HG02798 (cell line): Measurements from ENCODE around the gene CGGBP1.

Experiments used
- ATAC-seq: cut with Tn5 transposase; IDR thresholded peaks from one replicate; pipeline ENCODE4 v1.9.1; 2021; ENCODE audit warnings: mild to moderate bottlenecking; ENCODE audit not compliant: unreplicated experiment, poor library complexity

The CGGBP1 gene, protein sequence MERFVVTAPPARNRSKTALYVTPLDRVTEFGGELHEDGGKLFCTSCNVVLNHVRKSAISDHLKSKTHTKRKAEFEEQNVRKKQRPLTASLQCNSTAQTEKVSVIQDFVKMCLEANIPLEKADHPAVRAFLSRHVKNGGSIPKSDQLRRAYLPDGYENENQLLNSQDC

DNA sequence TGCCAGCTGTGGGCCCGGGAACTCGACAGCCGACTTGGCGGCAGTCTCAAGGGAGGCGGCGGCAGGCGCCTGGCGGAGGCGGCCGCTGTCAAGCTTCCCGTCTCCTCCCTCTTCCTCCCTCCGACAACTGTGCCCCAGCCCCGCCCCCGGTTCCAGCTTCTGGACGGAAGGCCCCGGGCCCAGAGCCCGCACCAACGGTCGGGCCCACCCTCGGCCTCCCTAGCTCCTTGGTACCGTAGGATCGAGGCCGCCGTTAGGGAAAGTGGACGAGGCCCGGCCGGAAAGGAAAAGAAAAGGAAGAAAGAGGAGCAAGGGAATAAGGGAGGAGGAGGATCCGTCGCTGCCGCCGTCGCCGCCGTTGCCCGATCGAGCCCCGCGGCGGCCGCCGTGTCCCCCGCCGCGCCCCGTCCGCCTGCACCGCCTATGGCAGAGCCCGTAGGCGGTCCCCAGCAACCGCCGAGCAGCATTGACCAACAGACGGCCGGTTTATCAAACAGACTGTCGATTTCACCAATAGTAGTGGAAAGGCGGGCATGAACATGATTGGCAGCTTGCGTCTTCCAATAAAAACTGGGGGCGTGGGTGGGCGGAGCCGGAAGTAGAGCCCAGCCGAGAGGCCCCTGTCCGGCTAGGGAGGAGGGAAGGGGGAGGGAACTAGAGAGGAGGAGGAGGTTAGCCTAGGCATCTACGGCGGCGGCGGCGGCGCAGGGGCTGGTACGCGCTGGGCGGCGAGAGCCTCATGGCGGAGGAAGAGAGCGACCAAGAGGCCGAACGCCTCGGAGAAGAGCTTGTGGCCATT is at the start of gene CGGBP1, which contains the start of gene ZNF654:
TSS of gene CGGBP1 (minus strand) at position 425 of the 799 bp plus-strand sequence. CDS start 3,029 bp downstream, outside the sequence.
TSS of gene ZNF654 (plus strand) at position 675 of the 799 bp plus-strand sequence. CDS start at position 740, 65 bp downstream.
- peak; percentile 94 for ATAC-seq

DNA sequence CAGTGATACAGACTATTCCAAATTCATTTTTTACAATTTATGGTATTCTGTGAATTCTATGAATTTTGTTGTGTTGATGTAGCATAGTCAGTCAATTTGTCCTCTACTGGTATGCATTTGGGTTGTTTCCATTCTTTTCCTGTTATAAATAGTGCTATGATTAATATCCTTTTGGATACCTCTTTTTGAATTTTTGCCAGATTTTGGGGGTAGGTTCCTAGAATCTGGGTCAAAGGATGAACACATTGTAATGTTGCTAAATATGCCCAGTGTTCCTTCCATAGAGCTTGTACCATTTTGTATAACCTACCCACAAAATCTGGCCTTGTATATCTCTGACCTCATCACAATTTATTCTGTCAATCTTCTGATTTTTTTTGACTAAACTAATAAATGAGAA is 46.5 kb upstream of the CGGBP1 start:
- no peak for ATAC-seq

DNA sequence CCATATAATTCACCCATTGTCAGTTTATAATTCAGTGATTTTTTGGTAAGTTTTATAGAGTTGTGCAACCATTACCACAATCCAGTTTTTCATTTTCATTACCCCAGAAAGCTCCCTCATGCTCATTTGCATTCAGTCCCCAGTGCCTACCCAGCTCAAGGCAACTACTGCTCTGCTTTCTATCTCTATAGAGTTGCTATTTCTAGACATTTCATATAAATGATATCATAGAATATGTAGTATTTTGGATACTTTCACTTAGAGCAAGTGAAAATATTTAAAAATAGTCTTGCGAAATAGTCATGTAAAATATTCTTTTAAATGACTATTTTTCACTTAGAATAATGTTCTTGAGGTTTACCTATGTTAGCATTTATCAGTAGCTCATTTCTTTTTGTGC is 42.3 kb upstream of the CGGBP1 start:
- peak; percentile 76 for ATAC-seq

DNA sequence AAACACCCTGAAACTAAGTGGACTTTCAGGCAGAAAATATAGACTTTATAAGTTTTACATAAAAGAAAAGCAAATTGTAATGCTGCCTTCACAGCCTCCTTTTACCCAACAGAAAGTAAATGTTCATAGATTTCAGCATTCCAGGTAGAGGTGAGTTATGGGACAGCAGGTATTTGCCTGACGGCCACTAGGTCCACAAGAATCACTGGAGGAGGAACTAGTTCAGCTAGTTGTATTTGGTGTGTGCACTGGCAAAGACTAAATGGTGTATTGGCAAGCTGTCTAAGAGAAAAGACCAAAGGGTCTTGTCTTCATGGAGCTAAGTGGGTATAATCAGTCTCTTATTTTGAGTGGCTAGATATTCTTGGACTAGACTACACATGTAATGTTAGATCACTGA is 34.5 kb upstream of the CGGBP1 start:
- ATAC-seq = no peak

DNA sequence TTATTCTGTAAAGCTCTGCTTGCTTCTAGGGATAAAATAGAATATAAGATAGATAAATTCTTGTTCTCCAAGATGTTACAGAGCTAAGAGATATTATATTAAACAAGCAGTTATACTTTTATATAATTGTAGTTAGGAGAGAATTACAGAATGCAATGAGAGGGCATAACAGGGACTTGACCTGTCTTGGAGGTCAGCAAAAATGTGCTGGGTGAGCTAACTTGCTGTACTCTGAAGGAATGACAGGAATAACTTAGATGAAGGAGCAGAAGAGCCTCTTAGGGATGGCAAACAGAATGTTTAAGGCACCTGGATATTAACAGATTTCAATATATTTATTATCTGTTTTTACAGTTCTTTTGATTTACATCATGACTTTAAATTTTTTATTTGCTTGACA is 33.5 kb upstream of the CGGBP1 start:
- no peak for ATAC-seq

DNA sequence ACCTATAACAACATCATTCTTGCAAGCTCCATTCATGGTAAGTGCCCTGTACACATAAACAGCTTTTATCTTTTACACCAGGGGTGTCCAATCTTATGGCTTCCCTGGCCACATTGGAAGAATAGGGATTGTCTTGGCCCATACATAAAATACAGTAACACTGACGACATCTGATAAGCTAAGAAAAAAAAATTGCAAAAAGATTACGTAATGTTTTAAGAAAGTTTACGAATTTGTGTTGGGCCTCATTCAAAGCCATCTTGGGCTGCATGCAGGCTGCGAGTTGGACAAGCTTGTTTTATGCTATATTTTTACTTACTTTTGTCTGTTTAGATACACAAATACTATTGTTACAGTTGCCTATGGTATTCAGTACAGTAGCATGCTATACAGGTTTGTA is 31.9 kb upstream of the CGGBP1 start:
- no peak for ATAC-seq

DNA sequence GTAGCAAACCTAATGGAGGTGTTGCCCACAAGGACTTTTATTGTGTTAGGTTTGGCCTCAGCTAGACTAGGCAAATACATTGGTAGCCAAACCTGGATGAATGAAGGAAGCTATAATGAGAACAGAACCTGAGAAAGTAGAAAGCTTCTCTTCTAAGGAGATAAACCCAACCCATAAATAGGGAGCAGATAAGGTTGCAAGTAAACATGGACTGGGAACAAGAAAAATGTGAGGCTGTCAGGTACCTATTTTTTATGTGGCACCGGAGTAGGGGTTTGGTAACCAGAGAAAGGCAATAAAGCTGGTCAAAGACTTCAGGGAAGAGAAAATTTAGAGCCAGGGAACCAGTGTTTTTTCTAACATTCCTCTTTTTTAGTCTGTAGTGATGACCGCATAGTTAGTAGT is 25.3 kb upstream of the CGGBP1 start:
- ATAC-seq = no peak

DNA sequence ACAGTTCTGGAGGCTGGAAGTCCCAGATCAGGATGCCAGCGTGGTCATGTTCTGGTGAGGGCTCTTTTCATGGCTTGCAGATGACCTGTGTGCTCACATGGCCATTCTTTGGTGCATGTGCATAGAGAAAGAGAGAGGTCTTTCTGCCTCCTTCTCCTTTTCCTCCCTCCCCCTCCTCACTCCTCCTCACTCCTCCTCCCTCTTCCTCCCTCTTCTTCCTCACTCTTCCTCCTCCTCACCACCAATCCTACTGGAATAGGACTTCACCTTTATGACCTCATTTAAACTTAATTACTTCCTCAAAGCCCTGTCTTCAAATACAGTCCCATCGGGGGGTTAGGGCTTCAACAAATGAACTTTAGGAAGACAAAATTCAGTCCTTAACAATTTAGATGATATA is 24.0 kb upstream of the CGGBP1 start:
- no peak for ATAC-seq

DNA sequence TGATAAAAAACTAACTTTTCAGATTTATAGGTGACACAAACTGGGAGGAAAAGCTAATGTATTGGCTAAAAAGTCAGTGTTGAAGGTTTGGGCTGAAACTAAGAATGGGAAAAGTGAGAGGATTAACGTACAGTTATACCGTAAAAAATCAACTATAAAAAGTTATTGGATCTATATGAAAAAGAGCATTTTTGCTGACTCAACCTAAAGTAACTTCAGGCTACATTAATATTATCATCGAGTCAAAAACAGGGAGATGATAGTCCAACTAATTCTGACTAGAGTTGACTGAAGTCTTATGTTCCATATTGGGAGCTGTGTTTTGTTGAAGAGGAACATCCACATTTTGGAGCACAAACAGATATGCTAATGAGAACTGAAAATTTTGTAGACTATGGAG is 20.1 kb upstream of the CGGBP1 start:
- ATAC-seq = no peak

DNA sequence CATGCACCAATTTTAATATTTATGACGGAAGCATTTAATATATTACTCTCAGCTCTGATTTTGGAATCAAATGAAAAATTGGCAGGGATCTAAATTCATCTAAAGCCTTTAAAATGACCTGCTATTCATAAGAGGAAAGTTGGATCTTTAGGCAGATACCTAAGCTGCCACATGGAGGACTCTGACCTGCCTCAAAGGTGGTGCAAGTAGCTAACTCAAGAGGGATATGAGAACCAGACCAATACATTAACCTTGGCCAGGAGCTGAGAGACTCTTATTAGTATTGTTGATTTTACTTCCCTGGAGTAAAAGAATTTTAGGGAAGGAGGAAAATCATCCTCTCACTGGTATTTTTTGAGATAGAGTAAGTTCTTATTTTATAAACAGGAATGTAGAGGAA is 17.9 kb upstream of the CGGBP1 start:
- no peak for ATAC-seq

DNA sequence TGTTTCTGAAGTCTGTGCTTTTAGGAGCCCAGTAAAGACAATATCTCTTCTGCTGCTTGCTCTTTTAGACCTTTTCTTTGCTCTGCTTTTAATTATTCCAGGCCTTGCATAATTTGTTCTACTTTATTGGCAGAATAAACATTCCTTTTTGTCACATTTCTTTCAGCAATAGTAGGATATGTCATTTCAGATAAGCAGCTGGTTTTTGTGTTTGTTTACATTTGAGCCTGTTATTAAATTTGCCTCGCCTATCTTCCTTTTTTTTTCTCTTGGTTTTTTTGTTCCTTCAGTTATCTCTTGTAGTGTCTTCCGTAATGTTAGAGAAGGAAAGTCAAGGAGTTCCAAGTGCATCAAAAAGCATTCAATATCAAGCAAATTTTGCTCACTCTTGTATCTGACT is 16.7 kb upstream of the CGGBP1 start:
- ATAC-seq = no peak

DNA sequence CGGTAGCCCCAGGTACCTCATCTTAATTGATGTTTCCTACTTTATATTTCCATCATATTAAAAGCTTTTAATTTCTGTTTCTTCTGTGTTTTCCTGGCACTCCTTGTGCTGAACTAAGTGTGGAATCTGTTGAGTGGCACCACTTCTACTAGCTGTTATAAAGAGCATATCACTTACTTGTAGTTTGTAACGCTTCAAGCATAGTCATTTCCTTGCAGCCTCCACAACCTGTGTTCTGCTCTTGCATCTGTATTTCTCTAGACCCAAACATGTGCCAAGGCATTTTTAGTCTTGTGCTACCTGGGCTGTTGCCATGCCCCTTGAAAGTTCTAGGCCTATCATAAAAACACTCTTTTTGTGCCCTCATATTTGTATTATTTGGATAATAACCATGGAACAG is 16.3 kb upstream of the CGGBP1 start:
- ATAC-seq = no peak

DNA sequence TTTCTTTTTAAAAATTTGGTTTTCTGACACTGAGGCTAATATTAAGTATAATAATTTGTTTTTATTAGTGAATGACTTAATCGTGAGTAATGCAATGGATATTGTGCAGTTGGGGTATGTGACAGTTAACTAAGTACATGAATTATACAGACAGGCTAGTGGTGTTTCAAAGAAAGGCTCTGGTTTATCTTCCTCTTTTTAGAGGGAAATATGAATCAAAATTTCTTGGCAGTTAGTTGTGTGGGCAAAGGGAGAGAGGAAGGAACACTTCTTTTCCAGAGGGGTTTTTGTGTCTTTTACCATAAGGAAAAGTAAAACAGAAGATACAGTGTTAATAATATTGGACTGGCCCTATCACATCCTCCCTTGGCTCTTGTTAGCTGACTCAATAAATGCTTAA is 2.9 kb upstream of the CGGBP1 start:
- no peak for ATAC-seq

DNA sequence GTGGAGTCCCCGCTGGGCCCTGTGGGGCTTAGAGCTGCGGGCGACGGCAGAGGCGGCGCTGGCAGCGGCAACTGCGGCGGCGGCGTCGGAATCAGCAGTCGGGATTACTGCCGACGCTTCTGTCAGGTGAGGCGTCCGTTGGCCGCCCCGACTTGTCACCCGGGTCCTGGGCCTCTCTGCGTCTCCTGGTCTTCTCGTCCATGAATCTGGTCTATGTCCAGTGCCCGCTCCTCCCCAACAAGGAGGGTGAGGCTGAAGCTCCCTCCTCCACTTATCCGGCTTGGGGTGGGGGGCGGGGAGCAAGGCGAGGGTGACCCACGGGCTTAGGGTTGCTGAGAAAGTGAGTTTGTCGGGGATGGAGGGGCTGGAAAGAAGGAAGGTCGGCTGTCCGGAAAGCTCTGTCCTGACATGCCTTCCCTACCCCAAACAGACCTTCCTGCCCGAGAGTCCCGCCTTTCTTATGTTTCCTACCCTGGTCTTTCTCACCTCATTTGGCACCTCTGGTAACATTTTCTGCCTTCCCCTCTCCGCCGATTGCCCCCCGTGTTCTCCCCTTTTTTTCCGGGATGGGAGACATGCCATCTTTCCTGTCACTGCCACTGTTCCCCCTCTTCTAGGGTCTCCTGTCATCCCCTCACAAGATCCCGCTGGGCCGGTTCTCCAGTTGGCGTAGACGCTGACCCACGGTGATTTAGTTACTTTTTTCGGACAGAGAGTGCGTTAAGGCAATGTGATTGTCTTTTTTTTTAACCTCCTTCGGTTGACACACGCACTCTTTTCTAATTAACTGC is 770 bp upstream of the CGGBP1 start:
- peak; percentile 8 for ATAC-seq

DNA sequence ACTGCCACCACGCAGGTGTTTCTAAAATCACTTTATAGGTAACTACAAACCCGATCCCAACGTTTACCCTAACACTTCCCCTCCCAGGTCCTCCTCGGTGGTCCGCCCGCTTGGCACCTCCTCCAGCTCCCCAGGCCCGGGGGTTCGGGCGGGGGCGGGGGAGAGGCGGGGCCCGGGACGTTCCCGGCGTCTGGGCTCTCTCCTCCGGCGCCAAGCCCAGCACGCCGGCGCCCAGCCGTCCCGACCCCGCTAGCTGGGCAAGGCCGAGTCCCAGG is 562 bp downstream of the CGGBP1 start:
- no peak for ATAC-seq

DNA sequence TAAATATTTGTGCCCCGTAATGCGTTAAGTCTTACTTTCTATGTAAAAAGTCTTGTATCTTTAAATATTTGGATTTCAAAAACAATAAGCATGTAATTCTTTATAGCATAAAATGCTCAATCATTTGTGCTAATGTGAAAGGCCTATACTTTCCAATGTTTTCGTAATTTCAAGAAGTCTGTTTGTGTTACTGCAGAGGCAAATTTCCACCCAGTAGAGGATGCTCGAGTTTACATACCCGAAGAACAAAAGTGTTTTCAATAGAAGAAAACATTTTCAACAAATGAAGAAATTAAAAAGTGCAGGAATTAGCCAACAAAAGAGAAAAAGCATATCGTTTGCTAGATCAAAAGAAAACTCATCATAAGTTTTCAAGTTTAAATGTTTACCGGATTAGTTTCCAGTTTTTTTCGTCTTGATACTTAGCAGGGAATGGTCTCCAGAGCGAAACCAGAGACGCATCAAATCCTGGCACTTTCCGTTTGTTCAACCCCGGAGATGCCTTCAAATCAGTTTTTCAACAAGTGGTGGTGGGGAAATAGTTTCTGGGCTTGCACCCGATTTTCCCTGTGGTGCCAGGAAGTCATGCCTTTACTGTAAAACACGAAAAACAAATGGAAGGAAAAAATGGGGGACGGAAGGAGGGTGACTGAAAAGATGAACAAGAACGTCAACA is 1.0 kb downstream of the CGGBP1 start:
- ATAC-seq = no peak

DNA sequence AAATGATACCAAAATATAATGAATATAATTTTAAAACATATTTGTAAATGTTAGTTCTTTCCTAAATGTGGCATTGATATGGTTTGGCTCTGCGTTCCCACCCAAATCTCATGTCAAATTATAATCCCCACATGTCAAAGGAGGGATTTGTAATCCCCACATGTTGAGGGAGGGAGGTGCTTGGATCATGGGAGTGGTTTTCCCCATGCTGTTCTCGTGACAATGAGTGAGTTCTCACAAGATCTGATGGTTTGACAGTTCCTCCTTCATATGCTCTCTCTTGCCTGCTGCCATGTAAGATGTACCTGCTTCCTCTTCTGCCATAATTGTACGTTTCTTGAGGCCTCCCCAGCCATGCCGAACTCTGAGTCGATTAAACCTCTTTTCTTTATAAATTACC is 12.0 kb downstream of the CGGBP1 start:
- no peak for ATAC-seq

DNA sequence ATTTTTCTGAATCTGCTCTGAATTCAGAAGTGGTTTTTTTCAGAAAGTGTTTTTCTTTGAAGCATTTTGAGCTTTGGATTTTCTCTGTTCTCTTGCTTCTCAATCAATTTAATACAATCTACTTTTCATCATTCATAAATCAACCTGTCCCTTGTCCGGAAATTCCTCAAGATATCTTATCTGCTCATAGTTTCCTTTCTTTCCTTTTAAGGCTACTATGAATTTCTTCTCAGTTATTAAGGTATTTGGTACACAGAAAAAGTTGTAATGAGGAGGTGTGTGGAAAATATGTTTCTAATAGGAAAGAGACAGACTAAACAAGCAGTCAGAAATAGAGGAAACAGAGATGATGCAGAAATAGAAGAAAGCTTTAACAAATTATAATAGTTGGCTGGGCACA is 14.4 kb downstream of the CGGBP1 start:
- ATAC-seq = no peak

DNA sequence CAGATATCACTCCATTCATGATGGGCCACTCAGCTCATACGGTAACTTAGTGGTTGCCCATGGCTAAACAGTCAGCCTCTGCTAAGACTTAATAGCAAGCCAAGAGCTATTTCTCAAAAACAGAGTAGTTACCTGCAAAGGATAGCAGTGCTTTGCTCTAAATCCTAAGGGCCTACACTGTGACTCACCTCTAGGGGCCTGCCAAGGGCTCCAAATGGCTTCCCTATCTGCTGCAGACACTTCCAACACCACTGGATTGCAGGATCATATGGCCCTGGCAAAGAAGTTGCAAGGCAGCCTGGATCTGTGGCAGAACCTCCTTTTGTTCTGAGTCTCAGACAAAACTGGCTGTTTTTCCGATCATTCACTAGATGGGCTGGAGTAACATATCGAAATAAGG is 17.8 kb downstream of the CGGBP1 start:
- no peak for ATAC-seq

DNA sequence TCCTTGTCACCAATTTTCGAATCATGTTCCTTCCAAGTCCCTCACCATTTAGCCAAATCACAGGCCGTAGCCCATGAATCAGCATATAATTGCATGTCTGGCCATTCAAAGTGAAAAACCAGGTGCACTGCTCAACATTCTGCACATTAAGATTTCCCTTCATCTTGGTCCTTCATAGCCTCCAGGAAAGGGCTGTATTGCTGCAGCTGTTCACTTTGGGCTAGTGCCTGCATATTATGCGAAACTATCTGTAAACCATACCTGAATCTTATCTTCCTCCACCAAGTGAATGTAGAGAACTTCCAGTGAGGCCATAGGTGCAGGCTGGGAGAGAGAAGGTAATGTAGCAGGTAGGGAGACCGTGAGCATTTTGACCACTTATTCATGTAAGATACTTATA is 18.3 kb downstream of the CGGBP1 start:
- ATAC-seq = no peak

DNA sequence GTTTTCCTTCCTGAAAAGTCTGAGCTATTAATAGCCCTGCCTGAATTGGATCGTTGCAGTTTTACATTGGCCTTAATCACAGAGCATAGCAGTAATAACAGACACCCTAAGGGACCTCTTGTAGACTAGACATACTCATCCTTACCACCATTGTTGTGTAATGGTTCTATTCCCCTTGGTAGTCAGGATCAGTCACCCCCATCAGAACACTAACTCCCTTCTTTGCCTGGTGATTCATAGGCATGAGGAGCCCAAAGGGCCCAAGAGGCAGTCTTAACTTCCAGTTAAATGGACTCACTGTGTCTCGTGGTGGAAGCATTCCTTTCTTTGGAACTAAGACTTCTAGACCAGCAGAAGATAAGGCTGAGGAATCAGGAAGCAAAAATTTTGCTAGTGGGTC is 20.2 kb downstream of the CGGBP1 start:
- no peak for ATAC-seq
